IPS-NIHi11 (cell line): ENCODE data around the gene TSEN2.

Experiments used
- DNase-seq: peaks from one replicate; pipeline ENCODE4 v3.0.0; 2012; ENCODE audit warnings: mixed read lengths, low spot score

Gene TSEN2

GRCh38 chr3:12484198-12484982 is at the start of gene TSEN2:
TSS of gene TSEN2 (plus strand) at chr3:12484480. CDS start at chr3:12489801, 5,321 bp downstream.
- DNase-seq, result peak; percentile 100

GRCh38 chr3:12436514-12437220 is 47.6 kb upstream of the TSEN2 start:
- no peak for DNase-seq

- no peak for DNase-seq
These were observed 47.1 kb upstream of the TSEN2 start for GRCh38 chr3:12437221-12437605.

GRCh38 chr3:12437861-12438260 is 46.4 kb upstream of the TSEN2 start:
- no peak for DNase-seq

GRCh38 chr3:12438318-12438717 is 46.0 kb upstream of the TSEN2 start:
- DNase-seq, result no peak

- no peak for DNase-seq
These were observed 44.9 kb upstream of the TSEN2 start for GRCh38 chr3:12439161-12439940.

GRCh38 chr3:12440927-12441714 is 43.2 kb upstream of the TSEN2 start:
- no peak for DNase-seq

GRCh38 chr3:12442654-12443501 is 41.4 kb upstream of the TSEN2 start:
- no peak for DNase-seq

GRCh38 chr3:12443781-12444522 is 40.3 kb upstream of the TSEN2 start:
- DNase-seq, result no peak

- peak; percentile 60 for DNase-seq
These were observed 39.5 kb upstream of the TSEN2 start for GRCh38 chr3:12444582-12445471.

GRCh38 chr3:12445523-12446240 is 38.6 kb upstream of the TSEN2 start:
- no peak for DNase-seq

GRCh38 chr3:12446298-12446697 is 38.0 kb upstream of the TSEN2 start:
- DNase-seq, result no peak

GRCh38 chr3:12447075-12447474 is 37.2 kb upstream of the TSEN2 start:
- DNase-seq, result no peak

- peak; percentile 31 for DNase-seq
These were observed 35.7 kb upstream of the TSEN2 start for GRCh38 chr3:12448404-12449202.

GRCh38 chr3:12449889-12450682 is 34.2 kb upstream of the TSEN2 start:
- no peak for DNase-seq

- no peak for DNase-seq
These were observed 32.8 kb upstream of the TSEN2 start for GRCh38 chr3:12451481-12451880.

- DNase-seq, result no peak
These were observed 32.3 kb upstream of the TSEN2 start for GRCh38 chr3:12451960-12452359.
